Measurements from ENCODE around the gene NLRP10.

DNA sequence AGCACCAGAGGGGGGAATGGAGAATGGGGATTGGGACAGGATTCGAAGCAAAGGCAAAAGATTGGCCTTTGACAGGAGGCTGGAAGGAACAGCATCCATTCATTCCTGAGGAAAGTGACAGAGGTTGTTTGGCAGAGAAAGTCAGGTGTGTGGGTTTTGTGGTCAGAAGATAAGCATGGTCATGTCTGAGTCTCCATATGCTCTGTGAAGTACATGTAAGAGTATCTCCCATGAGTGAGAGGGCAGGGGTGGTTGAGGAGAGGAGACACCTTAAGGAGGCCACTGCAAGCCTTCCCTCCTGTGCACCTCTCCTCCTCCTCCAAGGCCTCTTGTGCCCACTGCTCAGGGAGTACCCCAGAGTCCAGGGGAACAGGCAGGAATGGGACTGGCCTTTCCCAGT, 1.9 kb upstream of the NLRP10 start:
- TF ChIP-seq CTCF (IDR thresholded peaks at IDR 0.05) (no peak), POLR2A (IDR thresholded peaks at IDR 0.05) (no peak), POLR2AphosphoS5 (IDR thresholded peaks at IDR 0.05) (no peak)
